NCI-H2107 (cell line): ENCODE results near the gene PRKAG3.
"Not testable (repeated sequence)": the region's sequence is repeated elsewhere in the genome, so short reads cannot be mapped to it uniquely, and the experiment has no call there.

Source experiments
- DNase-seq: peaks from one replicate; lab custom pipeline; 2025; lab: John Stamatoyannopoulos, UW

PRKAG3 gene

DNA sequence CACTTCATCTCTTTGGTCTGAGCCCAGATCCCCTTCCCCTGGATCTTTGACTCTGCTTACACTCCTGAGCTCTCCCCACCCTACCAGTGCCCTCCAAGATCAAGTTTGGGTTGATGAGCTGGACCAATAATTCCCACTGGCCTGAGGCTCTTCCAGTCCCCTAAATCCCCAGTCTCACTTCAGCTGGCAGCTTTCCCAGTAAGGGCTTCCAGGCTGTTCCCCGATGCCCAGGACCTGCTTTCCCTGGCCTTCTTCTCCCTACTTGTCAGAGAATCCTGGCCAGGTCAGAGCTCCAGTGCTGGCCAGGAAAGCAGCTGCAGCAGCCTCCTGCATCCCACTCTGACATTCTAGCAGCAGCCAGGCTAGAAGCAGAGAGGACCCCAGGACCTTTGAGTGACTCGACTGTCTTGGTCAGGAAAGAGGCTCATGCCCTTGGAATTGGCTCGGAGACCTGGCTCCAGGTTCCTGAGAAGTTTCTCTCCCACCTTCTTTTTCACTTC lies 31.5 kb upstream of the PRKAG3 start:
- DNase-seq = no peak

DNA sequence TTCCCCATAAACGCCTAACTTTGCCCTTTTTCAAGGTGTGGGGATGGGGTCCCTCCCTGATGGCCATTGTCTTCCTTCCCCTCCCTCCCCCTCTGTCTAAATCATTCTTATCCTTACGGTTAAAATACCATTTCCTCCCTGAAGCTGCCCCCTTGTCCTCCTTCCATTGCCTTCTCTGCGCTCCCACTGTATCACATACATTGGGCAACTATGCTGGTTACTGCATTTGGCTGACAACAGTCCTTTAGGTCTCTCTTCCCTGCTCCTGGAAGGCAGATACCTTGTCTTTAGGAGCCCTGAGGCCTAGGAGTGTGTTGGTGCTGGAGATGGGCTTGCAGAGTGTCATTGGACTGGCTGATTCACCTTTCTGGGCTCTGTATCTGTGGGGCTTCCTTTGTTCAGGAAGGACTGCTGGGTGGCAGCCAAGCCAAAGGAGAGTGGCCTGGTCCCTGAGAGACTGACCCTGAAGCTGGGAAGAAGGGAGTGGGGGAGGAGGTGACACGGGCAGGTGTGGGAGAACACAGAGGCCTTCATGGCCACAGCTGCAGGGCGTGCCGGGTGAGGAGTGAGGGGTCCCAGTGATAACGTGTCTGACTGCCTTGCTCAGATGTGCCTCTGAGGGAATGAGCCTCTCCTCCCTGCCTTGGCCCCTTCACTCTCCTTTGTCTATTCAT lies 30.2 kb upstream of the PRKAG3 start:
- no peak for DNase-seq

DNA sequence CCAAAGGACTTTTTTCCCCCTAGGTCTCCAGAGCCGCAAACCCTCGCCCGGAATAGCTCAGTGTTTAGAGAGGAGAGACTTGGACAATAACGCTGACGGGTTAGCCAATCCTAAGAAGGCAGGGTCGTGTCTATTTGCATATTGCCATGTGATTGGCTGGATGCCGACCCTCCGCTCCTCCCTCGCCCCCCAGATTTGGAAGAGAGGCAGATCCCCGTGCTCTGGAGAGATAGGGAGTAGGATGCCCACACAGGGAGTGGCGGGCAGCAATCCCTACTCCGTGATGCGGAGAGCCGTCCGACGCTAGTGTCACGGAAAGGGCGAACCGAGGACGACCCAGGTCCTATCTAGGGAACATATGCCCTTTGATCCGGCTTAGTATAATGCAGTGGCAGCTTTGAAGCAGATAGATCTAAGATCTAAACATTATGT lies 29.4 kb upstream of the PRKAG3 start:
- DNase-seq = no peak

DNA sequence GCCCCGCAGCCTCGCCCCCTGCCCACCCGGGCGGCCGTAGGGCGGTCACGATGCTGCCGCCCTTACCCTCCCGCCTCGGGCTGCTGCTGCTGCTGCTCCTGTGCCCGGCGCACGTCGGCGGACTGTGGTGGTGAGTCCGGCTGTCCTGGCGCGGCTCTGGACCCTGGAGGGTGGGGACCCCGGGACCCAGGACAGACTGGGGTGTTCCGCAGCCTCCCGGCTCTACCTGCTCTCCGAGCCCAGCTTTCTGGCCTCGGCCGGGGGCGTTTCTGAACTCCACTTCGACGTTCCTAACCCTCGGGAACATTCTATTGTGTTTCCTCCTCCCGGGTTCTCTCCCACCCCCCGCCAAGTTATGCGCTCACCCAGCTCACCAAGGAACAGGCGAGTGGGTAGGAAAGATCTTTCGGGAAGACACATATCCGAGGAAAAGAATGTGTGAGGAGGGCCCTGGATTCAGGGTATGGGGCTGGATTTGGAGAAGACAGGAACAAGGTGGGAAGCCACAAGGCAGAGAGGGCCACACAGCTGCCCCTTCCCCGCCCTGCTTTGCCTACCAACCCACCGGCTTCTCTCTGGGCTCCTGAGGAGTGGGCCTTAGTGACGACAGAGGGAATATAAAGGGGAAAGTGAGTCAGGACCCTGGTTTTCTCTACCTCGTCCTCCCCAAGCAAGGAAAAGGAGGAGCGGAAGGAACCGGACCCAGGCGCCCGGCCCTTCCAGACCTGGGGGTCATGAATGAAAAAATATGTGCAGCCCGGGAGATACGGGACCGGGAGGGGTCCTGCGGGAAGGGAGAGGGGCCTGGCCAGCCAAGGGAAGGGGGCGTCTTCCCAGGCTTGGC lies 28.6 kb upstream of the PRKAG3 start:
- DNase-seq = no peak

DNA sequence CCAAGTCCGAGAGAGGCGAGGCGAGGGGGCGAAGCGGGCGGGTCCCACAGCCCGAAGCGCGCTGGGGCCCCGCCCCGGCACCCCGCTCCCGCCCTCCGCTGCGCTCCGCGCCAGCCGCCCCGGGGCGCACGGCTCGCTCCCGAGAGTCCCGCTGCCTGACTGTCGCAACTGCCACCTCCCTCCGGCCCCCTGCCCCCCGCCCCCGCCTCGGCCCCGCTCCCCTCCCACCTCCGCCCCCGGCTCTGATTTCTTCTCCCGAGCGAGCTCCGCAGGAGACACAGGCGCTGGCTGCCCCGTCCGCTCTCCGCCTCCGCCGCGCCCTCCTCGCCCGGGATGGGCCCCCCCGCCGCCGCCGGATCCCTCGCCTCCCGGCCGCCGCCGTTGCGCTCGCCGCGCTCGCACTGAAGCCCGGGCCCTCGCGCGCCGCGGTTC lies 28.0 kb upstream of the PRKAG3 start, which contains the start of gene WNT6:
Gene WNT6, plus strand, starts transcription at position 250 of the 432 bp plus-strand sequence. CDS start 233 bp downstream, outside the sequence.
- DNase-seq = no peak

DNA sequence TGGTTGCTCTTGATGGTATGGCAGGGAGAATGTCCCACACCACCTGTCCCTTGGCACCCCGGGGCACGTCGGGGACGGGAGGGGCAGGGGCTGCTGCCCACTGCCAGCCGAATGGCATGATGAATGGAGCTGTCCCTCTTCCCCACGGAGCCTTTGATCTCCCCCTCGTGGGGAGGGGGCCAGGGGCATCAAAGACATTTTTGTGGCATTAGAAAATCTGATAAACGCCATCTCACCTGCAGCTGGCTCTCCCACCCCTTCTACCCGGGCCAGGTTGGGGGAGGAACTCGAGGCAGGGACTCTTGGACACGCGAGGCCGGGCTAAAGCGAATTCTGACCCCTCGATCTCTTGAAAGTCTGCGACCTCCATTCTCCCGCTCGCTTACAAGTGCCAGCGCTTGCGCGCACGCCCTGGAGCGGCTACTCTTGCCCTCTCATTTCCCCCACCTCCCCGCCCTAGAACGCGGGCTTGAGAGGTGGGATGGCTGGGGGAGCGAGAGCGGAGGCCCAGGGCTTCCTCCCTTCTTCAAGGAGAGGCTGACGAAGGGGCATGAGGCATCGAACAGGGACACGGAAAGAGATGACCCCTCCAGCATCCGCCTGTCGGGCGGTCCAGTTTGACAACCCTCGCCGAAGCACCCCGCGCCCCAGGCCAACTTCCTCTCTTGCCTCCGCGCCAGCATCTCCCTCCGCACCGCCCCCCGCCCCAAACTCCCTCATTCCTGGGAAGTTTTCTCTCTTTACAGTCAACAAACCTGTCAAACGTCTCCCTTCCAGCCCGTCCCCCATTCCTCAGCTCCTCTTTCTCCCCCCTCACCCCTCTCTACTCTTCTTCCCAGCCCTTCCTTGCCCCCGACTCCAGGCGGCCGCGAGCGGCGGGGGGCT lies 27.3 kb upstream of the PRKAG3 start:
- DNase-seq = no peak

DNA sequence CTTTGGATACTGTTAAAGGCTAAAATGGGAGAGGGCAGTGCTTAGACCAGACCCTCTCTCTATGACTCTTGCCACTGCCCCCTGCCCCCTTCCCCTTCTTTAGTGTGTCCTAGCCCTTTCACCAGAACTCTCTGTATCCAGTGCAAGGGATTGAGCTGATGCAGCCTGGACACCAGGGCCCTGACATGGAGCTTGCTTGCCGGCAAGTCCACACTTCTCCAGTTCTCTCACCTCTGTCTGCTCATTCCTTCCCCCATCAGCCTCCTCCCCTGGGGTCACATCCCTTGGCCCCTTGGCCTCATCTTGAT lies 26.5 kb upstream of the PRKAG3 start:
- no peak for DNase-seq

DNA sequence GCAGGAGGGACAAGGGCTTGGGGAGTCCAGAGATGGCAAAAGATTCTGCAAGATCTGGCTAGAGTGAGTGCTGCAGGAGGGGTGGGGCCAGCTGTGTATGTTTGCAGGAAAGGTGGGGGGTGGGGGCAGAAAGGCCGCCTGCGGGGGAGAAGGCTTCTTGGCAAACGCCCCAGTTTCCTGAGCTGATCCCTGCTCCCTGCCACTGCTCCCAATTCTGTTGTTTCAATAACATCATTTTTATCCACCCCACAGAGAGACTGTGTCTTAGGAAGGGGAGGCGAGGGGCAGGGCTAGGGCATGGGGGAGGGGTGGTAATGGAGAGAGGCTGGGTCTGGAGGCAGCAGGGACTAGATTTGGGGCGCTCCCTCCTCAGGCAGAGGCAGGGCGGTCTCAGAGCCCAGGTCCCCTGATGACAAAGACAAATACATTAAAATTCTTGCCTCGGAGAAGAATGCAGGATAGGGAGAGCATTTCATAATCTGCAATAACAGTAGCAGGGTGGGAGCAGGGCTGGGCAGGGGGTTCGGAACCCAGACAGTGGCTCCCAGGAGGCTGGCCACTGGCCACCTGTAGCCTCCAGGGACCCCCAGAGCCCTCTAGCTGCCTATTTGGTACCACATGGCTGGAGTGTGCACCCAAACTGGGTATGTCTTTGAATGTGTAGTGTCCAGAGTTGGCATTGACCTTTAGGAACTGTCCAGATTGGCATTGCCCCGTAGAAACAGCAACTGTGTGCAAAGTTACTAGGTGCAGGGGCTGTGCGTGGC lies 26.0 kb upstream of the PRKAG3 start:
- DNase-seq = no peak

DNA sequence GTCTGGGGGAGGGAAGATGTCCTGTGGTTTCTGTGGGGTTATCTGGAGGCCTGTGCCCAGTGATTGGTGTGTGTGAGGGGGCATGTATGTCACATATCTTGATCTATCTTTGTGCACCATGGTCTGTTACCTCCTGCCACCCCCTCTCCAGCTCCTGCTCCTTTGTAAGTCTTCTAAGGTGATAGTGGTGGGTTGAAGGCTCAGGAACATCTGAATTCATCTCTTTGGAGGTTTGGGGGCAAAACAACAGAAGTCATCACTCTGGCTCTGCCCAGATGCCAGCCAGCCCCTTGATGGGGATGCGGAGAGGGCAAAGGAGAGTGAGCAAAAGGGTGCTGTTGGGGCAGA lies 25.3 kb upstream of the PRKAG3 start:
- no peak for DNase-seq

DNA sequence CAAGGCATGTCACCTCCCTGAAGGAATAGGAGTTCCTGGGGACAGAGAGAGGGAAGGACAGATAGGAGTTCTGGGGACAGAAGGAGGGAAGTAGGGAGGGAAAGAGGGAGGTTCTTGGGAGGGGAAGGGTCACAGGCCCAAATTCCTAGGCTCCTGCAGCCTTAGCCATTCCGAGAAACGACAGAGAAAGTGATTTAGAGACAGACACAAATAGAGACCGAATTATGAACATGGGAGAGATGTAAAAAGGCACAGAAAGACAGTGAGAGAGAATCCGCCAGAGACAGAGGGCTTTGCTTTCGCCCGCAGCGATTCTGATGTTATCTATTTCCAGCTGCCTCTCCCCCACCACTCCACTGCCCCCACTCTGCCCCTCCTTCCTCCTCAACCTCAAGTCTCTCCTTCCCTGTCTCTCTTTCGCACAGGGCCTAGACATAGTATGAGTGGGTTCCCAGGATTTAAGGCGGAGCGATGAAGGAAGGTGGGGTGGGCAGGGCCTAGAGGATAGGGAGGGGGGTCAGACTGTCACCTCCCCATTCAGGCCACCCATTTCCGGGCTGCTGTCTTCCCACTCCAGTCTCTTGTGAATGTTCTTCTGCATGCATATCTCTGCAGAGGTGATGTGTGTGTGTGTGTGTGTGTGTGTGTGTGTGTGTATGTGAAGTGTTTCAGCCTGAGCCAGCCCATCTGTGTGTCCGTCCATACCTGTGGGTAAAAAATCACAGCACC lies 24.7 kb upstream of the PRKAG3 start:
- no peak for DNase-seq

DNA sequence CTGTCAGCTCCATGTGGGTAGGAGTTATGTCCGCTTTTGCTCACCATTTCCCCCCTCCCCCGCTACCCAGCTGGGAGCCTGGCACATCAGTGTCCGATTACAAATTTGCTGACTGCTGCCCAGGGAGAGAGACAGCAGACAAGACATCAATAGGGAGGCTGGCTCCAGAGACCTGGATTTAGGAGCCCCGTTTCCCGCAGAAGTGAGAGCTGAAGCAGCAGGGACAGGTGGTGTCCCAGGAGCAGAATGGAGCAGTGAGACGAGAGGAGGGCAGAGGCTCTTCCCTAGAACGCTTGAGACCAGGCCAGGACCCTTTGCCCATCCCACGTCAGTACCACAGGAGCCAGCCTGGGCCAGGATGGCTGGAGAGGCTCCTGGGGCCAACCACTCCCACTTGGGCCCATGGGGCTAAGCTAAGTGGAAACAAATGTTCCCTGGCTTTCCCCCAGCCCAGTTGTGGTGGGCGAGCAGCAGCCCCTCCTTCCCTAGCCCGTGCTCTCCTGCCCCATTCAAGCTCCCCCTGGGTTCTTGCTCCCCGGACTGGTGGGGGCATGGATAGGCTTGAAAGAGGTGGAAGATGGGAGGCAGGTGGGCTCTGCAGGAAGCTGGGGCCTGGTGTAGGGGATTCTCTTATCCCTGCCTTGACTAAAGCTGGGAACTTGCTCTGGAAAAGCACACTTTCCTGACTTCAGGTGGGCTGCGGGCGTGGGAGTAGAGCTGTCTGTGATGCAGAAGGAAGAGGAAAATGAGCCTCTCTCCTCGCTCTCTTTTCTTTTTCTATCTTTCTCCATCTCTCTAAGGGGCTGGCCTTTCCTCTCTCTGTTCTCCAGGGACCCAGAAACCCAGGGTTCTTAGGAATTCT lies 23.9 kb upstream of the PRKAG3 start:
- DNase-seq = no peak

DNA sequence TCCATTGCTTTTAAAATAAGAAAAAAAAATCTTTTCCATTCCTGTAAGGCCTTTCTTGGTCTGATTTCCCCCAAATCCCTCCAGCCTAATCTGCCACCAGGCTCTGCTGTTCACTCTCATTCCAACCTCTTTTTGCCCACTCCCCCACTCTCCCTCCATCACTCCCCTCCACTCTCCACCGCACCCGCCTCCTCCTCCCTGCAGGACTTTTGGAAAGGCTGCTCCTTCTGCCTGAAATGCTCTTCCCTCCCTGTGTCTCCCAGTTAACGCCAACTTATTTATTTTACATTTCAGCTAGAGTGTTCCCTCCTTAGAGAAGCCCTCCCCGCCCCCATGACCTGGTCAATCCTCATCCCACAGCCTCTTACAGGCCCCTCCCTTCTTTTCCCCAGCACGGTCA lies 23.3 kb upstream of the PRKAG3 start:
- DNase-seq = no peak

DNA sequence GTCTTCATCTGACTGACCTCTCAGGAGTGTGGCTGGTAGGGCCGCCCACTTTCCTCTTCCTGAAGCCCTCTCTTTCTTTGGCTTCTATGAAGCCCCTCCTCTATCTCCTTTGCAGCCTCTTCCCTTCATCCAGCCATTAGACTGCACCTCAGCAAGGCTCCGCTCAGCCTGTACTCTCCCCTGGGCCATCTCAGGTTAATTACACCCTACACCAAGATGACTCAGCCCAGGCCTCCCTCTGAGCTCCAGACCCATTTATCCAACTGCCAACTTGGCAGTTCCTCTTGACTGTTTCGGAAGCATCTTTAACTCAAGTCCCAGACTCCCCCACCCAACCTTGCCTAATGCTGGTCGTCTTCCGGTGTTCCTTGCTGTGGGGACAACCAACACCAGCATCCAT lies 22.2 kb upstream of the PRKAG3 start:
- no peak for DNase-seq

DNA sequence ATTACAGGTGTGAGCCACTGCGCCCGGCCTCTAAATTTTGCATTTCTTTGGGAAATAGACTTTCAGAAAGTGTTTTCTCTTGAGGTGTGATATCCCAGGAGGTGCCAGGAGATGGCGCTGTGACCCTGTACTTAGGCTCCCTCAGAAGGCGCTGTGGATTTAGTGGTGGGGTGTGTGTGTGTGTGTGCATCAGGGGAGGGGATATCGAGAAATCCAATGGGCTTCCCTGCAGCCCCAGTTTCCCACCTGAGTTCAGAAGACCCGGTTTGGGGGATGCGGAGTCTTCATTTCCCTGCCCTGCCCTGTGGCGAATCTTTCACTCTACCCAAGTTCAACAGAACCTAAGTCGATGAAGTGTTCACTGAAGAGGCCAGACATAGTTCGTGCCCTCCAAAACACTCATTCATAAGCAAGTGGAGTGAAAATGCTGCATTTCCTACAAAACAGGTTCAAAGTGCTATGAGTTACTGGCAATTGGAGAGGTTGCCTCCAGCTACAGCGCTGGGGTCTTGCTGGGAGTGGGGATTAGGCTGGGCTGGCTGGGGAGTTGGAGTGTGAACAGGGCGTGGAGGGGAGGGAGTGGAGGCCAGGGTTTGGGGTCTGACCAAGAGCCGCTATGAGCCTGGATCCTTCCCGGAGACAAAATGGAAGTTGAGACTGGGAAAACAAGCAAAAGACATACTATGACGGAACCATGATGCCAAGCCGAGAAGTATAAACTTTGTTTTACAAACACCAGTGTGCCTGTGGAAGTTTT lies 21.5 kb upstream of the PRKAG3 start:
- DNase-seq = no peak

DNA sequence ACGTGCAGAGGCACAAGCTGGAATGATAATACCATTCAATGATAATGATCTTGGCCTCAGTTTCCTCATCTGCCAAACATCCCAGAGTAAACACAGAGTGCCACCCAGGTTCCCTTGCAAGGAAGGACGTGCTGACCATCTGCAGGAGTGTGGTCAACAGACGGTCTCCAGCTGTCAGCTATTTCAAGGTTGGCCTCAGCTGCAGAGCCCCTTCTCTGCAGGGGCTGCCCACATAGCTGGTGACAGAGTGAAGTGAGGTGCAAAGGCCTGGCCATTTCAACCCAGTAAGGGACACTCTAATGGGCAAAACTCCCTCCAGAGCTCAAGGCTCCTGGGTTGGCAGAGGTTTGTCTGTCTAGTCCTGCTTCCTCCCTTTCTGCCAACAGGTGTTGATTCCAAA lies 19.7 kb upstream of the PRKAG3 start:
- DNase-seq = no peak

DNA sequence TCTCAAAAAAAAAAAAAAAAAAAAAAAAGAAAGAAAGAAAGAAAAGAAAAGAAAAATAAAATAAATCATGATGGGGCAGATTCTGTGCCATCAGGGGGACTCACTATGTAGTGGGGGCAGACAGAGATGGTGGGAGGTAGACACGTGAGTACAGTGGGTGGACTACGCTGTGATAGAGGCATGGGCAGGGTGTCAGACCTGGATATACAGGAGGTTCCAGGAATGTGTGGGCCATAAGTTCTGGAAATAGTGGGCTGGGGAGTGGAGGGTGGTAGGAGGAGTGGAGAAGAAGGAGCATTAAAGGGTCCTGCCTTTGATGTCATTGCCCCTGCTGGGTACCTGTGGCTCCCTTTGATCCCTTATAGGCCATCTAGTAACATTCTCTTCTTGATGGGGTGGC lies 19.2 kb upstream of the PRKAG3 start:
- no peak for DNase-seq

DNA sequence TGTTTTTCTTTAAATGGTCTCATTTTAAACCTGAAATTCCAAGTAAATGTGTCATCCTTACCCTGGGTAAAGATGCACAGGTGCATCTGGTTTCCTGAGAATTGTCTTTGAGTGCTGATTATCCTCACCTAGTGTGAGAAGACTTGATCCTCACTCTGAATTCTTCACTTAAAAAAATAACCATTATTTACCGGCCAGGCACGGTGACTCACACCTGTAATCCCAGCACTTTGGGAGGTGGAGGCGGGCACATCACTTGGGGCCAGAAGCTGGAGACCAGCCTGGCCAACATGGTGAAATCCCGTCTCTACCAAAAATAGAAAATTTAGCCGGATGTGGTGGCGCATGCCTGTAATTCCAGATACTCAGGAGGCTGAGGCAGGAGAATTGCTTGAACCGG lies 18.1 kb upstream of the PRKAG3 start:
- DNase-seq = no peak

DNA sequence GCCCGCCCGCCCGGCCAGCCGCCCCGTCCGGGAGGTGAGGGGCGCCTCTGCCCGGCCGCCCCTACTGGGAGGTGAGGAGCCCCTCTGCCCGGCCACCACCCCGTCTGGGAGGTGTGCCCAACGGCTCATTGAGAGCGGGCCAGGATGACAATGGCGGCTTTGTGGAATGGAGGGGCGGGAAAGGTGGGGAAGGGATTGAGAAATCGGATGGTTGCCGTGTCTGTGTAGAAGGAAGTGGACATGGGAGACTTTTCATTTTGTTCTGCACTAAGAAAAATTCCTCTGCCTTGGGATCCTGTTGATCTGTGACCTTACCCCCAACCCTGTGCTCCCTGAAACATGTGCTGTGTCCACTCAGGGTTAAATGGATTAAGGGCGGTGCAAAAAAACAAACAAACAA lies 15.4 kb upstream of the PRKAG3 start:
- not testable (repeated sequence) for DNase-seq

DNA sequence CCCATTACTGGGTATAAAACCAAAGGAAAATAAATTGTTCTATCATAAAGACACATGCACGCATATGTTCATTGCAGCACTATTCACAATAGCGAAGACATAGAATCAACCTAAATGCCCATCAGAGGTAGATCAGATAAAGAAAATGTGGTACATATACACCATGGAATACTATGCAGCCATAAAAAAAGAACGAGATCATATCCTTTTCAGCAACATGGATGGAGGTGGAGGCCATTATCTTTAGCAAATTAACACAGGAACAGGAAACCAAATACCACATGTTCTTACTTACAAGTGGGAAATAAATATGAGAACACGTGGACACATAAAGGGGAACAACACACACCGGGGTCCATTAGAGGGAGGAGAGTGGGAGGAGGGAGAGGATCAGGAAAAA lies 12.7 kb upstream of the PRKAG3 start:
- DNase-seq = not testable (repeated sequence)
